GM18505 (cell line): ENCODE results near the gene SMC1B.

ENCODE experiments used
- ATAC-seq: cut with Tn5 transposase; IDR thresholded peaks from one replicate; pipeline ENCODE4 v1.9.1; 2021; ENCODE audit not compliant: unreplicated experiment
- POLR2A ChIP-seq: IDR thresholded peaks from 4 replicates; pipeline ENCODE4 v1.6.1; 2011; ENCODE audit warnings: borderline replicate concordance; ENCODE audit not compliant: insufficient read depth, insufficient read length; ENCODE audit errors: extremely low read depth

Gene SMC1B

DNA sequence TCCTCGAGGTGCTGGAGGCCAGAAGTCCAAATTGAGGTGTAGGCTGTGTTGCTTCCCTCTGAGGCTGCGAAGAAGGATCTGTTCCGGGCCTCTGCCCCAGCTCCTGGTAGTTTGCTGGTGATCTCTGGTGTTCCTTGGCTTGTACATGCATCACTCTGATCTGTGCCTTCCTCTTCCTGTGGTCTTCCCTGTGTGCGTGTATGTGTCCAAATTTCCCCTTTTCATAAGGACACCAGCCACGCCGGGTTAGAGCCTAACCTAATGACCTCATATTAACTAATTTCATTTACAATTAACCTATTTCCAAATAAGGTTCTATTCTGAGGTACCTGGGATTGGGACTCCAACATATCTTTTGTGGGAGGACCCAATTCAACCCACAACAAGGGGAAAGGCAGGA, 21.6 kb upstream of the SMC1B start:
- ATAC-seq: no peak
- no peak for TF ChIP-seq POLR2A

DNA sequence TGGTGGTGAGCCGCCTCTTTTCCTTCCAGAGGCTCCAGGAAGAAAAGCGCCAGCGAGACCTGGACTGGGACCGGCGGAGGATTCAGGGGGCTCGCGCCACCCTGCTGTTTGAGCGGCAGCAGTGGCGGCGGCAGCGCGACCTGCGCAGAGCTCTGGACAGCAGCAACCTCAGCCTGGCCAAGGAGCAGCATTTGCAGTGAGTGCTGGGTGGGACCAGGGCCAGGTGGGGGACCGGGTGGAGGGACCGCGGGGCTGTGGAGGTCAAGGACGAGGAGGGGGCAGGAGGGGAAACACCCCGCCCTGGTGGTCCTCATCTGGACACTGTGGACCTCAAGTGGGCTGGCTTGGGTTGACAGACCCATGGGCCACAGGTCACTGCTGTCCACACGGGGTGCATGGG, 17.5 kb upstream of the SMC1B start:
- no peak for TF ChIP-seq POLR2A
- no peak for ATAC-seq

GRCh38 chr22:45429981-45430775, 16.8 kb upstream of the SMC1B start:
- ATAC-seq: no peak
- no peak for TF ChIP-seq POLR2A

- no peak for TF ChIP-seq POLR2A
- no peak for ATAC-seq
Measured at GRCh38 chr22:45429424-45429823, 16.0 kb upstream of the SMC1B start.

GRCh38 chr22:45428391-45429385, 15.3 kb upstream of the SMC1B start:
- ATAC-seq: no peak
- TF ChIP-seq POLR2A: no peak

- TF ChIP-seq POLR2A: no peak
- no peak for ATAC-seq
Measured at GRCh38 chr22:45427114-45427513, 13.7 kb upstream of the SMC1B start.

DNA sequence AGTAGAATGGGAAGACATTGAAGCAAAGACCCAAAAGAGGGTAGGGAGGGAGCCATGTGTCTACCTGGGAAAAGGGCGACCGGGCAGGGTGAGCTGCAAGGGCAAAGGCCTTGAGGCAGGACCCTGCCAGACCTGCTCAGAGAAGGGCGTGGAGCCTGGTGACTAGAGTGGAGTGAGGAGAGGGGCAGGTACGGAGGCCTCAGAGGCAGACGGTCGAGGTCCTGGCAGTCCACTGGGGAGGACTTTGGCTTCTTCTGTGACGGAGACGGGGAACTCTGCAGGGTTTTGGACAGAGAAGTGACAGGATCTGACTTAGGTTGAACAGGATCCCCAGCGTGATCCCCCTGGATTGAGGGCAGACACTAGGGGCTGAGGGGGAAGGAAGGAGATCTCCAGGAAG, 13.0 kb upstream of the SMC1B start:
- no peak for TF ChIP-seq POLR2A
- ATAC-seq: no peak

DNA sequence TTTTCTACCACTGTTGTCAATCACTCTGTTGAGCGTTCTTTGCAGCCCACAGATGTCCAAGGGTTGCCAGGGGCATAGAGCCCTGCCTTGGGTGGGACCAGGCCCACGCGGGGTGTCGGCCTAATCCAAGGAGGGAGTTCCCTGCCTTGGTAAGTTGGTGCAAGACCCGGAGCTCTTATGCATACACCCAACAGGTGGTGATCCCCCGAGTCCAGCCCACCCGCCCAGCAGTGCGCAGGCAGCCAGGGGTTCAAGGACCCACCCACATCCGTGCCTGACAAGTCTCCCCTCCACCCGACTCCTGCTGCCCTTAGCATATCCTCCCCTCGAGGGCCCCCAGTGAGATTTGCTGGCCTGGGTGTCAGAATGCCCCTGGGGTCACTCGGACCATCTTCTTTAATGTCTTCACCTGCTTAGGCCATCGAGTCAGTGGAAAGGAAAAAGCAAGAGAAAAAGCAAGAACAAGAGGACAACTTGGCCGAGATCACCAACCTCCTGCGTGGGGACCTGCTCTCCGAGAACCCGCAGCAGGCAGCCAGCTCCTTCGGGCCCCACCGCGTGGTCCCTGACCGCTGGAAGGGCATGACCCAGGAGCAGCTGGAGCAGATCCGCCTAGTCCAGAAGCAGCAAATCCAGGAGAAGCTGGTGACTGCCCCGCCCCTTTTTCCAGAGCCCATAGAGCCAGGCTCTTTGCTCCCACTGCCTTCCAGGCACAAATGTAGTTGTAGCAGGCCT, 12.3 kb upstream of the SMC1B start:
- no peak for ATAC-seq
- no peak for TF ChIP-seq POLR2A

DNA sequence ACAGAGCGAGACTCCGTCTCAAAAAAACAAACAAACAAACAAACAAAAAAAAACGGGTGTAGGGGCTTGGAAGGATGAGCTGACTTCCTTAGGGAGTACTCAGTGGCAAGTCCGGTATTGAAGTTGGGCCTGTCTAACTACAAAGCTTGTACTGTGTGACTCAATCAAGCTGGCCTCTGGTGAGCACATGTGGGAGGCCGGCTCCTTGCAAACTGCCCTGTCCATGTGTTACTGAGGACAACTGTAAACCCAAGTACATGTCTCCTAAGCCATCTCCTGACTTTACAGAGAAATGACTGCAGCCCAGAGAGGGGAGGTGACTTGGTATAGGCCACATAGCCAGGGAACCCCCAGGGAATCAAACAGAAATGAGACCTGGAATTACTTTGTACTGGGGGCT, 11.7 kb upstream of the SMC1B start:
- ATAC-seq: no peak
- TF ChIP-seq POLR2A: no peak

GRCh38 chr22:45424241-45424731, 10.9 kb upstream of the SMC1B start:
- ATAC-seq: no peak
- TF ChIP-seq POLR2A: no peak

GRCh38 chr22:45423524-45423923, 10.1 kb upstream of the SMC1B start:
- no peak for TF ChIP-seq POLR2A
- no peak for ATAC-seq

- TF ChIP-seq POLR2A: no peak
- ATAC-seq: no peak
Measured at GRCh38 chr22:45422237-45422983, 9.0 kb upstream of the SMC1B start.
